SKM-1 treated with dmso at 0.1 percent for 144 hours (cell line): Measurements from ENCODE around the gene ASTE1.
"Not testable (repeated sequence)": the region's sequence is repeated elsewhere in the genome, so short reads cannot be mapped to it uniquely, and the experiment has no call there.

Experiments
- DNase-seq: peaks from one replicate; lab custom pipeline; 2025; ENCODE audit not compliant: unreplicated experiment; lab: John Stamatoyannopoulos, UW

ASTE1 gene, protein sequence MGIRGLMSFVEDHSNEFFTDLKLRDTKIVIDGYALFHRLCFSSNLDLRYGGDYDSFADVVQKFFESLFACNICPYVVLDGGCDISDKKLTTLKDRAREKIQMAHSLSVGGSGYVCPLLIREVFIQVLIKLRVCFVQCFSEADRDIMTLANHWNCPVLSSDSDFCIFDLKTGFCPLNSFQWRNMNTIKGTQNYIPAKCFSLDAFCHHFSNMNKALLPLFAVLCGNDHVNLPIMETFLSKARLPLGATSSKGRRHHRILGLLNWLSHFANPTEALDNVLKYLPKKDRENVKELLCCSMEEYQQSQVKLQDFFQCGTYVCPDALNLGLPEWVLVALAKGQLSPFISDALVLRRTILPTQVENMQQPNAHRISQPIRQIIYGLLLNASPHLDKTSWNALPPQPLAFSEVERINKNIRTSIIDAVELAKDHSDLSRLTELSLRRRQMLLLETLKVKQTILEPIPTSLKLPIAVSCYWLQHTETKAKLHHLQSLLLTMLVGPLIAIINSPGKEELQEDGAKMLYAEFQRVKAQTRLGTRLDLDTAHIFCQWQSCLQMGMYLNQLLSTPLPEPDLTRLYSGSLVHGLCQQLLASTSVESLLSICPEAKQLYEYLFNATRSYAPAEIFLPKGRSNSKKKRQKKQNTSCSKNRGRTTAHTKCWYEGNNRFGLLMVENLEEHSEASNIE

DNA sequence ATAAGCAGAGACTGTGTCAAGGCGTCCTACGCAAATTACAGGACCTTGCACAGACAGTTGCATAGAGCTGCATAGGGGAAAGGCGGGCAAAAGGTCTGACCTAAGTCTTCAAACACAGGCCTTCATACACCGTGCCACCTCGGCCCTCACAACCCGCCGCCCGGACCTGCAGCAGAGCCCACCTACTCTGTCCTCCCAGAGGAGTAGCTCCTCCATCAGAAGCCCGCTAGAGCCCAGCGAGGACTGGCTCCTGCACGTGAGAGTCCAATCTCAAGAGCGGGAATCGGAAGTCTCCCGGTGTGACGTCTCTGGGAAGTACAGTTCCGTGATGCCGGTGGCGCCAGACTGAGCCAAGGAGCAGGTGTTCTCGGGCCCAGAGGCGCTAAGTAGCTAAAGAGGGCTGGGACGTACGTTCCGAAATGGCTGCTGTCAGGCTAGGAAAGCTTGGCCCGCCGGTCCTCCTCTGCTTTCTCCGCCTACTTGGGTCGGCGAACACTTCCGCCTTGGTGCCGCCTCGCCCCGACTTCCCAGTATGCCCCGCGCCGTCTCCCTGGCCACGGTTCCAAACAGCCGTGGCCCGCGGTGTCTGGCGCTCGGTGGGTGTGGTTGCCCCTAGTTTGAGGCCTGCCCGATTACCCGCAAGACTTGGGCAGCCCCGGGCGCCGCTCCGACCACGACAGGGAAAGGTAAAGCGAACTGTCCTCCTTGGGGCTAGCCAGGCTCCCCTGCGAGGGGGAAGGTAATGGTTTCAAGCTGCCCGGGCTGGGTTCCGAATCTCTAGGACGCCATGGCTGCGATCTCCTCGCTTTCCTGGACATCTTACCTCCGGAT lies at the start of gene ASTE1, which contains the start of gene NEK11:
Gene ASTE1, minus strand, starts transcription at position 505 of the 831 bp plus-strand sequence. CDS start 1,519 bp downstream, outside the sequence.
Gene NEK11, plus strand, starts transcription at position 557 of the 831 bp plus-strand sequence. CDS start 2,832 bp downstream, outside the sequence.
- peak; percentile 79 for DNase-seq

DNA sequence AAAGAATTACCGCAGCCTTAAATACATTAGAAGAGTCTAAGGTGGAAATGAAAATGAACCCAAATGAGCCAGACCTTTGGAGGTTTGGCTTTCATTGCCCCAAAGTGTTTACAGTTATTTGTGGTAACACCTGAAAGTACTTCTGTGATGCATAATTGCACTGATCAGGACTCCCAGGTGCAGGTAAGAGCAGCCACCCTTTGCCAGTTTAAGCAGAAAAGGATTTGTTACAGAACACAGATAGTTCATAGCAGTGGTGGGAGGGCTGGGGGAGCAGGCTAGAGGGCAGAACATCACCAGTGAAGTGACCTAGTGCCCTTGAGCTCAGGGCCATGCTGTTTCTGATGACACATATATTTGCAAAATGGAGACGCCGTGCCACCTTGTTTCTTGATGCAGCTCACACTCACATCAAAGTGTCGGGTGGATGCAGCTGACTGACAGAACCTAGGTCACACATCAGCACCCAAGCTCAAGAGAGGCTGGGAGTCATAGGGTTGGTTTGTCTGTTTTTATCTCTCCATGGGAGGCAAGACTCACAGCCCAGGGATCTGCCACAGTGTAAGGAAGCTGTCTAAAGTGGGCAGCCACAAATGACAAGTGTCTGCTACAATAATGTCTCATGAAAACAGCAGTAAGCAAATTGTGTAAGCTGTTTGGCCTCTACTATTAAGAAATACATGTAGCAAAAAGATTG lies 49.2 kb upstream of the ASTE1 start:
- DNase-seq: no peak

DNA sequence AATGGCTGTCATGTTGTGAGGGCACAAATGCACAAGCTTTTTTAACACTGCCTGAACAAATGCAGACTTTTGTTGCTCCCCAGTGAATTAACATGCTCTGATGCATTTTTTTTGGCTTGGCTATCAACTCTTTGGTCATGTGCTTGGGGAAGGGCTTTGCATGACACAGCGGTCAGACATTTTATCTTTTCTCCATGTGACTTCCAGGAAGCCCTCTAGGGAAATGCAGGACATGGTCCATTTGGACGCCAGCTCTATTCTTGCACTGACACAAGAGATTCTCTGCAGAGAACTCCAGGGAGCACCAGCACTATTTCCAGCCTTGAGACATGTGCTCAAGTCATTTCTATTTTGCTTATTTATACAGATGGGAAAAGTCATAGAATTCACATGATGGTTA lies 46.2 kb upstream of the ASTE1 start:
- no peak for DNase-seq

DNA sequence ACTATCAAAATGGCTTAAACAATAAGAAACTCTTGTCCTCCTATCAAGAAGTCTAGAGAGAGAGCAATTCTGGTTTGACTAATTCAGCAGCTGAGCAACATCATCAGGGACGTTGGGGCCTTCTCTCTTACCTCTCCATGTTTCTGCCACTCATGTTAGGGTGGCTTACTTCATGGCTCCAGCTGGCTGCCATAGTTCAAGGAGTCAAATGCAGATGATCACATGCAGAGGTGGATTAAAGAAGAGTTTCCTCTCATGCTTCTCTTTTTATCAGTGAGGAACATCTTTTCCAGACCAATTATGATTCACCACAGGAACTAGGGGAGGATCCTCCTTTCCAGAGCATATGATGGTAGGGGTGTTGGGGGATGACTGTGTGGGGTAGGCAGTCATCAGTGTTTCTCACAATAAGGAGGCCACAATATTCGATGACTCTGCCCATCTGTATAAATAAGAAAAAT lies 45.5 kb upstream of the ASTE1 start:
- DNase-seq: peak; percentile 37

DNA sequence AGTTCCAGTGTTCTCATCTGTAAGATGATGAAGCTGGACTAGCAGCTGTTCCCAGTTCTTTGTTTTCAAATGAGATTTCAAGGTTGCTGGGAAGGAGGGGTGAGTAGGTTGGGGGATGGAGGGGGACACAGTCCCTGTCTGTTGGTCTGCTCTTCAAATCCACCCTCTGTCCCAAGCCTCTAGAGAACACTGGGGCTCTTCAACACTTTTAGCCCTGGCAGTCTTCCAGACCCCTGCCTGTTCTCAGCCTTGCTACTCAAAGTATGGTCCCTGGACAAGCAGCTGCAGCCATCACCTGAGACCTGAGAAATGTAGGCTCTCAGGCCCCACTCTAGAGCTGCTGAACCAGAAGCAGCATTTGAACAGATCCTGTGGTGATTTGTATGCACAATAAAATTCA lies 41.4 kb upstream of the ASTE1 start:
- DNase-seq: no peak

DNA sequence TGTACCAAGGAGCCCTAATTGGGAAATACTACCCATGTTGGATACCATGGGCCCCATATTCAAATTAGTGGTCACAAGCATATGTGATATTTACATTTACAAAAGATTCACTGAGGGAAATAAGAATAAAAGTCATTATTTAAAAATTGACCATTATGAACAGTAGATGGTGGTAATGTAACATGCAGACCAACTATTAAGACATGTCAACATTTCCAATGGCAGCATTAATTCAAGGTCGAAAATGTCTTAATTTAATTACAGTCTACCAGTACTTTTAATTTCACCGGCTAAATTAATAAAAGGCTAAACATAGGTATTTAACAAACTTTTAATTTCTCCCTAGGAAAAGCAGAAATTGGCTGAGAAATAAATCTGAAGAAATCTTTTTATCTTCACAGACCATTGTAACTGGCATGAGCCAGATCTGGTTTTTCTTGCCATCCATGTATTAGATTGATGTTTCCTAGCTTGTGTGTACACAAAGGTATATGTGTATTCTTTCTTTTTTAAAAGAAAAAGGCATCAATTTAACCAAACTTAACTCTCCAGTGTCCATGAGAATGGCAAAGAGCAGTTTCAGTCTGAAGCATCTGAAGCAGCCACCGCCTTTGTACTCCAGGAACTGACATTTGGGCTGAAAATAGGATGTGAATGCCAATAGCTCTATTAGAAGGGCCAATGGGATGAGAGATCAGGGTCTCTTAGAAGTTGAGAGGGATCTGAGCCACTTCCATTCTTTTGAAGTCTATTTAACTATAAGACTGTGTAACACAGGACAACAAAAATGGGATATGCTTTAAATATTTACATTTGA lies 26.6 kb upstream of the ASTE1 start:
- no peak for DNase-seq

DNA sequence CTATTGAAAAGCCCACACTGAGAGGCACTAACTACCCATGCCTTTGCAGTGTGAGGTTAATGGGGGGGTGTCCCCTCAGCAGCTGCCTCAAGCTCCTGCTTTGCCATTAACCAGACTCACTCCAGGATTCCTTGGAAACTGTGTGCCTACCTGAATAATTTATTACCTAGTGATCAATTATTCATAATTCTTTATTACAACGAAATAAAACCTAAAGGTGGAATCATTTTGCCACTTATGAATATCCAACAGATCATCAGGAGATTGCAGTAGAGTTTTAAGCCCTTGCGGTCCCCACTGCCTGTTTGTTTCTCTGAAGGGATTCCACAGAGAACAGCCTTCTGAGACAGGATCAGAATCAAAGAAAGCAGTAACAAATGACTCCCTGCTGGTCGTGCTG lies 23.4 kb upstream of the ASTE1 start:
- no peak for DNase-seq

DNA sequence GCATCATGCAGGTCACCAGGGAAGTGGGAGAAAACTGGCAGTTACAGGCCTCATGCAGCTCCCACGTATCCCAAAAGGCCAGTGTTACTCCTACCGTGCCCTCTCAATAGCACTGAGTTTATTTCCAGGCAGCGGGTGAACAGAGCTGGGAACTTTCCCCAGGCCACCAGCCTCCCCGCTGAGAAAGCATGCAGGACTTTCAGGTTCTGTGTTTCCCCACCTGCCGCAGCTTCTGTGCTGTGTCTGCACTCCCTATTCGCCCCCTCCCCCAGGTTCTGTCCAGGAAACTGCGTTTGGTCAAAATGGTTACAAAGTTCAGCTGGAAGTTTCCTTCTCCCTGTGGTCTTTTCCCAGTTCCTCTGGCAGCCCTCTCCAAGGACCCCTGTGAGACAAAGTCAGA lies 21.4 kb upstream of the ASTE1 start:
- DNase-seq: no peak

DNA sequence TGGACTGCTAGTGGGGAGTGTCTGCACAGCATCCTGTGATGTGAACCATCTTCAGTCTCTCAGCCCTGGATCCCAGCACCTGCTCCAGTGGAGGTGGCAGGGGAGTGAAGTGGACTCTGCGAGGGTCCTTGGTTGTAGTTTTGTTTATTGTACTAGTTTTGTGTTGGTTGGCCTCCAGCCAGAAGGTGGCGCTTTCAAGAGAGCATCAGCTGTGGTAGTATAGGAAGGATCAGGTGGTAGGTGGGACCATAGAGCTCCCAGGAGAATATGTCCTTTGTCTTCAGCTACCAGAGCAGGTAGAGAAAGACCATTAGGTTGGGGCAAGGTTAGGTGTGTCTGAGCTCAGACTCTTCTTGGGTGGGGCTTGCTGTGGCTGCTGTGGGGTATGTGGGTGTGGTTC lies 21.0 kb upstream of the ASTE1 start:
- DNase-seq: no peak

DNA sequence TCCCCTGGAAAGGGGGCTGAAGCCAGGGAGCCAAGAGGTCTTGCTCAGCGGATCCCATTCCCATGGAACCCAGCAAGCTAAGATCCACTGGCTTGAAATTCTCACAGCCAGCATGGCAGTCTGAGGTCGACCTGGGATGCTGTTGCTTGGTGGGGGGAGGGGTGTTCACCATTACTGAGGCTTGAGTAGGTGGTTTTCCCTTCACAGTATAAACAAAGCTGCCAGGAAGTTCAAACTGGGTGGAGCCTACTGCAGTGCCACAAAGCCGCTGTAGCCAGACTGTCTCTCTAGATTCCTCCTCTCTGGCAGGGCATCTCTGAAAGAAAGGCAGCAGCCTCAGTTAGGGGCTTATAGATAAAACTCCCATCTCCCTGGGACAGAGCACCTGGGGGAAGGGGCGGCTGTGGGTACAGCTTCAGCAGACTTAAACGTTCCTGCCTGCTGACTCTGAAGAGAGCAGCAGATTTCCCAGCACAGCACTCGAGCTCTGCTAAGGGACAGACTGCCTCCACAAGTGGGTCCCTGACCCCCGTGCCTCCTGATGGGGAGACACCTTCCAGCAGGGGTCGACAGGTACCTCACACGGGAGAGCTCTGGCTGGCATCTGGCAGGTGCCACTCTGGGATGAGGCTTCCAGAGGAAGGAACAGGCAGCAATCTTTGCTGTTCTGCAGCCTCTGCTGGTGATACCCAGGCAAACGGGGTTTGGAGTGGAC lies 15.8 kb upstream of the ASTE1 start:
- DNase-seq: not testable (repeated sequence)

DNA sequence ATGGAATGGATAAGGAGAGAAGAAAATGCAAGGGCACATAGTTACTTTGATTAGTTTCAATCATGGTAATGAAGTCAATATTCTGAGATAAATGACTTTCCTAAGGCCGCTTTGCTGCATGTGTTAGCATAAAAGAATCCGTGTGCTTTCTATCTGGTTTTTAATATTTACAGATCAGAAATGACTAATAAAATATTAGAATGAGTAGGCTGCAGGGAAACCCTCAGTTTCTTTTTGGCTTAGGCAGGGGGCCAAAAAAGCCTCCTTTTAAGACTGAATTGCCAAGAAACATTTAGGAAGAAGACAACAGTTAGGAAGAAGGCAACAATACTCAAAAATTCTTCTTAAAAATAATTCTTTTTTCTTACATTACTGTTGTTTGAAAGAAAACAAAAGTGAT lies 11.7 kb upstream of the ASTE1 start:
- no peak for DNase-seq

DNA sequence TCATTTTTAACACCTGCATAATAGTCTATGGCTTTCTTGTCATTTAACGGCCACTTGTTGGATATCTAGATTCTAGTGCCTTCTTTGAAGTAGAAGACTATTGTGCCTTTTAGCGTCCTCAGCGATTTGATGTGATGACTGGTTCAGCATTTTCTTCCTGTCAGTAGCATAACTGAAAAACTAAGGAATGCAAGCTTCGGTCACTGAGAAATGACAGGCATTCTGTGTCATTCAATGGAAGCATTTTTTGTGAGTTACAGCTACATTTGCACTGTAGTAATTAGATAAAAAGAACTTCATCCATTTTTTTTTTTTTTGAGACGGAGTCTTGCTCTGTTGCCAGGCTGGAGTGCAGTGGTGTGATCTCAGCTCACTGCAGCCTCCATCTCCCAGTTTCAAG lies 10.4 kb upstream of the ASTE1 start:
- DNase-seq: no peak

DNA sequence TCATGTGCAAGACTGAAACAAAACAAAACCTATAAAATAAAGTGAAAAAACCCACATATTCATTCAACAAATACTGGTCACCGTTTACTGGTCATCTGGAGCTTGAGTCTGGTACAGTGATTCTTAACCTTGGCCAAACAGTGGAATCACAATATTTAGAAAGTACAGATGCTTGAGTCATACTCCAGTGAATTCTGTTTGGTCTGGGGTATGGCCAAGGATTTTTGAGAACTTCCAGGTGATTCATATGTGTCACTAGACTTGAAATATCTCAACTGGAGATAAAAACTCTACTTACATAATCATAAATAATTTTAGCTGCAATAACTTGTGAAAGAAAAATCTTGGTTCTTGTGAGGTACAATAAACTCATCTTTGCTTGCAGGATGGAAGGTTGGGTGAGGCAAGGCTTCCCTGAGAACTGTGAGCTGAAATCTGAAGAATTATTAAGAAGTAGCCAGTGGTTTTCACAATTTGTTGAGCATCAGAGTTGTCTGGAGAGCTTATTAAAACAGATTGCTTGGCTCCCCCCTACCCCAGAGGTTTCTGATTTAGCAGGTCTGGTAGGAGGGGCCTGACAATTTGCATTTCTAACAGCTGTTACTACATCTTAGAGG lies 9.7 kb upstream of the ASTE1 start:
- DNase-seq: no peak

DNA sequence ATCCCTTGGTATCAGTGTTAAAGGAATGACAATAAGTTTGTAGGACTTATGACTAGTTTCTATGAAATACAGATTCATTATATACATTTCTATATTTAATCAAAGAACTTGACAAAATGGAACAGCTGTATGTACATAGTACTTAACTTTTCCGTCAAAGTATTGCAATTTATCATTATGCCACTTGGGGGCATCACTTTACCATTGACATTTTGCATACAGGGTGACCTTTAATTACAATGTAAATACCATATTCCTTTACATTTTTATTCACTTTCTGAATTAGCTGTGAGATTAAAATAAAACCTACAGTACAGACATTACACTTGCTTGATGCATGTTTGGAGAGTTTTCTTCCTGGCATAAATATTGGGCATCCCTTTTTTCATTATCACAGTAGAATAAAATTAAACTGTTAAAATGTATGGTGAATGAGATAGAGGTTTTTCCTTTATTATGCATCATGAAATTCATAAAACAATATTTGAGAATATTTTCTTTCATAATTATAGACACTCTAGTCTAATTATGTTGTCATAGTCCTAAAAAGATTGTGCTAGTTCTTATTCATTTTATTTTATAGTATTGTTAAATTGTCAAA lies 7.0 kb upstream of the ASTE1 start:
- peak; percentile 22 for DNase-seq

DNA sequence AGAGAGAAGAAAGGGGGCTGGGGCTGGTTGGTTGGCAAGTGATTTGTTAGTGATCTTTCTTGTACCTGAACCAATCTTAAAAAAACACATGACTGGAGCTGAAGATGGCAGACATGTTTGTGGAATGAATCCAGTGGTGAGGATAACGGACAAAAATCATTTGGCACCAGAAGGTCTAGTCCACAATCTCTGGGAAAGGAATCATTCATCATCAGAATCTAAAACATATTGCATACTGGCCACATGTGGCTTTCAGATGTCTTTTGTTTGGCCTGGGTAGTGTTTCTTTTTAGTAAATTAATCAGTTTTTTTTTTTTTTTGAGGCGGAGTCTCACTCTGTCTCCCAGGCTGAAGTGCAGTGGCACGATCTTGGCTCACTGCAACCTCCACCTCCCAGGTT lies 5.0 kb upstream of the ASTE1 start:
- DNase-seq: no peak

DNA sequence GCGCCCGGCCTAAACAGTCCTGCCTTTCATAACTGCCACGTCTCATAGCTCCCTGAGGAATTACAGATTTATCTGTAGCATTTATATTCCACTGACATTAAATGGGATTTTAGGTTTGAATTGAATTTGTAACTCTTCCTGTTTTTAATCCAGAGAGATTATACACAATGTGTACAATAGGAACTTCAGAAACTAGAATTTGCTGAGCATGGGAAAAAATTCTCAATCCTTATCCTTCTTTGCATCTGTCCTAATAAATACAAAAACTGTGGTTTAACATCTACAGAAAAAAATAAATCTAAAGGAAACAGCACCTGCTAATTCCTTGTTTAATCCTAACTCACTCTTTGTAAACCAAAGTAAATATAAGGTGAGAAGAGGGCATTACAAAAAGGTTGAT lies 2.2 kb upstream of the ASTE1 start:
- no peak for DNase-seq

DNA sequence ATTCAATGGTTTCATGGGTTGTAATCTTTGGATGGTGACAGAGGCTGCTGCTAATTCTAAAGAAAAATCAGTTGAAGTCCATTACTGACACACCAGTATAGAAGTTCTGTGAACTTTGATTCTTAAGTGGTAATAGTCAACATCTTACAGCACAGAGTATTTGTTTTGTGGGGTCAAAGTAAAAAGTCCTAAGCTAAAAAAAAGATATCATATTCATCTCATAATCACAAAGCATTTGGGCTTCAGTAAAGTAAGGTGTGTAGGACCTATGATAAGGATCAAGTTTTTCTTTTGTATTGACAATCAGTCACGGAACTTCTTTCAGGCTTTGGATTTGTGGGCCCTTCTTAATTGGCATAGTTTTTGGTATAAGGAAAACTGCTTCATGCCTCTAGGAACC lies 1.1 kb downstream of the ASTE1 start:
- DNase-seq: no peak

DNA sequence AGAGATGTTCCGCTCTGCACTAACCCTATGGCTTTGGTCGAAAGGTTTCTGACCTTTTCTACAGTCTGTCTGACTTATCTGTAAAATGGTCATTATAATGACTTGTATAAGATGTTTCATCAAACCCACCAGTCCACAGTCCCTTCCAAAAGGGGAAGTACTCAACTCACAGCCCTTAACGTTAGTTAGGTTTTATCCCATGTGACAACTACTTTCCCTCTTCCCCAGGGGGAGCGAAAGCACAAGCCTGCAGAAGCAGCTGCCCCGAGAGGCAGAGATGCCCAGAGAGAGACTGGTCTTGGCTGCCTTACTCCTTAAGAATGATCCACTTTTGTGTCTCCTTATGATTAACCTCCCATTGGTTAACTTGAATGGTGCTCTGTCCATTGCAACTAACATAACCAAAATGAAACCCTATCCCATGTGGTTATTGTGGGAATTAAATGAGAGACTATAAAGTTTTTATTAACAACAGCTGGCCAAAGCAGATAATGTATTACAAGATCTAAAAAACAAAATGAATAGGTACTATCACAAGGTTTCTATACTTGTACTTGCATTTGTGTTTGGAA lies 6.4 kb downstream of the ASTE1 start:
- no peak for DNase-seq
